NCI-H69 (cell line): ENCODE results near the gene UBN1.
A peak's percentile ranks its signal among the peaks of the same experiment; 100 is the strongest.
"Not testable (repeated sequence)": the region's sequence is repeated elsewhere in the genome, so short reads cannot be mapped to it uniquely, and the experiment has no call there.

Experiments
- DNase-seq: peaks from one replicate; lab custom pipeline; 2025; lab: John Stamatoyannopoulos, UW

The UBN1 gene

DNA sequence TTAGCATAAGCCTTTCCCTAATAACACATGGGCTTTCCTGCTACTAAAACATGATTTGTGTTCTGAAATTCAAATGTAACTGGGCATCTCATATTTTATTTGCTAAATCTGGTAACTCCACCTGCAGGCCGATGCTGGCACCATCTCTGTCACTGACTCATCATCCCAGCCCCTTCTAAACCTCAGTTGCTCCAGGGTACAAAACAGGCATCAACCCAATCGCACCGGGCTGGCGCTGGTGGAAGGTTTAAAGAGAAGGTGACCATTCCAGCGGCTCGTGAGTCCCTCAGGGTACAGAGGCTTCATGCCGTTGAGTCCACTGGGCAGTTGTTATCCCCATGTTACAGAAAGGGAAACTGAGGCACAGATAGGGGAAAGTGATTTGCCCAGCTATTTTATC is 62.5 kb downstream of the UBN1 start:
- DNase-seq = no peak

DNA sequence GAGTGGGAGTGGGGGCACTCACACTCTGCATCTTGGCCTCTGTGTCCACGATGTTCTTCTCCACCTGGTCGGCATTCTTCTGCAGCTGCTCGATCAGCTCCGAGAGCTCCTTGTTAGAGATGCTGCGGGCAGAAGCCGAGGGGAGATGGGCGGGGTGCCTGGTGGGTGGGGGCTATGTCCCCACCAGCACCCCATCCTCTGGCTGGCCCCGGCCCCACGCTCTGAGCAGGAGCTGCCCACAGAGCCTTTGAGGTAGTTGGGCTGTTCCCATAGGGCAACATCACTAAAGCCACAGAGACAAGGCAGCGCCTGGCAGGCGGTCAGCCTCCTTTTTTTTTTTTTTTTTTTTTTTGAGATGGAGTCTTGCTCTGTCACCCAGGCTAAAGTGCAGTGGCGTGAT is 63.5 kb downstream of the UBN1 start:
- DNase-seq = no peak

DNA sequence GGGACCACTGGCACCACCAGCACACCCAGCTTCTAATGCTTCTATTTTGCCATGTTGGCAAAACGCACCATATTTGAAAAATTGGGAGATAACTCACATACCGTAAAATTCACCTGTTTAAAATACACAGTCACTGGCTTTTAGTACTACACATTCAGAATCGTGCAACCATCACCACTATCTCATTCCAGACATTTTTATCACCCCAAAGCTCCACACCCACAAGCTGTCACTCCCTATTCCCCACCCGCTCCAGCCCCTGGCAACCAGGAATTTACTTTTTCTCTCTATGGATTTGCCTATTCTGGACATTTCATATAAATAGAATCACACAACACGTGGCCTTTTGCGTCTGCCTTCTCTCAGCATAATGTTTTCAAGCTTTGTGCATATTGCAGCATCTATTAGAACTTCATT is 64.7 kb downstream of the UBN1 start:
- no peak for DNase-seq

DNA sequence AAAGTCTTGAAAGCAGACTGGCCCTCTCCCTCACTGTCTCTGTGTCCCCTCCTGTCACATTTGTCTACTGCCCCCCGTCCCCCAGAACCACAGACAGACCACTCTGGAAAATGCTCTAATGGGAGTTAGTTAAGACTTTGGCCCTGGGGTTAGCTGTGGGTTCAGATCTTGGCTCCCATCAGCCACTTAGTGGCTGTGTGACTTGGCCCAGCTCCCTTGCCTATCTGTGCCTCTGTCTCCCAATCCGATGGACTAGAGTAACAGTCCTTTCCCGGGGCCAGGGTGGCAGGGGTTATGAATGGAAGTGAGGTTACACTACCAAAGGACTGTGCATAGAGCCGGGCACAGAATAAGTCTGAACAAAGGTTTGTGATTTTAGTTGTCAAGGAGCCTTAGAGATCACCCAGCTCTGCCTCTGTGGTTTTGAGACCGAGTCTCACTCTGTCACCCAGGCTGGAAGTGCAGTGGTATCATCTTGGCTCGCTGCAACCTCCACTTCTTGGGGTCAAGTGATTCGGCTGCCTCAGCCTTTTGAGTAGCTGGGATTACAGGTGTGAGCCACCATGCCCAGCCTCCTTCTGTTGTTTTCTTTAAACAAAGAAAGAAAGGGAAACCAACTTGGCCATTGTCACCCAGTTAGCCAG is 66.0 kb downstream of the UBN1 start:
- no peak for DNase-seq

DNA sequence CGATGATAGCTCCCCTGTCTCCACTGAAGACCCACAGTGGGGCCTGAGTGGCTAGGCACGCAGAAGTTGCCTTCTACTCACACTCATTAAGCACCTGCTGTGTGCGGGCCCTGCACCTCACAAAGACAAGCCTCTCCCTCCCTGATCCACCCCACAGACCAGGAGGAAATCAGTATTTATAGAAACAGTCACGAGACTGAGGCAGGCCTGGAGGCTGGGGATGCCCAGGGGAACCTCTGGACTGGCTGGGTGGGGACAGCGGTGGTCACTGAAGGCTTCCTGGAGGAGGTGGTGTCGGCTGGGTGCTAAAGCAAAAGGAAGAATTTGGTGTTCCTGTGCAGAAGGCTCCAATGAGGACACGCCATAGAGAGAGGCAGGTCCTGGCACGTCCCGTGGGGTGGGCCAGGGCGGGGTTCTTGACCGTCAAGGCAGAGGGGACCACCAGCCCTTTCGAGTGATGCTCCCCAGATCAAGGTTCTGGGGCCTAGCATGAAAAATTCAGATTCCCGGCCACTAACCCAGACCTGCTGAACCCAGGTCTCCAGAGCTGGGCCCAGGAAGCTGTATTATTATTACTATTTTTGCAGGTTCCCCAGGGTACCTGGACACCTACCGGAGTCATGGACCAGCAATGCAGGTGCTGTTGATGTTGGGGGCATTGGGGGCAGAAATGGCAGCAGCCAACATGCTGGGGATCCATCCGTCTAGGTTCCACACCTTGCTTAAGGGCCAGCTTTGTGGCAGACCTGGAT is 66.7 kb downstream of the UBN1 start:
- no peak for DNase-seq

DNA sequence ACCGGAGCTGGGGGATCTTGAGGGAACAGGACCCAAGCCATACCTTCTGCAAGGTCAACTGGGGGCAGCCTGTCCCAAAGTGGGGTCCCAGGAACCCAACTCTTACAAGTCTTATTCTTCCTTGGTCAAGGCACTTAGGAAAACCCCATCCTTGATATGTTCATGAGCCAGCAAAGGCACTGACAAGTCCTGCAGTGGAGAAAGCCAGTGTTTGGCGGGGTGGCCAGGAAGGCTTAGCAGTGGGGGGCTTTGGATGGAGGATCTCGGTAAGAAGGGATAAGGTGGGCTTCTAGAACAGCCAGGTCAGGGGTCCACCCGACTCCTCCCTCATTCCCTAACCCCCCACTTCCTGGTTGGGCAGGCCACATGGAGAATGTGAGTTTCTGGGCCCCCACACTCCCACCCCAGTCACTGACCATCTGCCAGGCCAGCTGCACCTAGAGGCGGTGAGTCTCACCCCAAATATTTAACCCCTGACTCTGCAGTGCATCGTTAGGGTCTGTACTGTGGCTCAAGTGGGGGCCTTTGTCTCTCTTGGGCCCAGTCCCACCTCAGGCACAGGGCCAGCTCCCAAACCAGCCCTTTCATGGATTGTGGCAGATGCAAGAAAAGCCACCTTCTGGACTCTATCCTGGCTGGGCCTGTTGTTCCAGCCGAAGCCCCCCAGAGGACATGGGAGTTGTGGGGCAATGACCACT is 67.4 kb downstream of the UBN1 start:
- no peak for DNase-seq

DNA sequence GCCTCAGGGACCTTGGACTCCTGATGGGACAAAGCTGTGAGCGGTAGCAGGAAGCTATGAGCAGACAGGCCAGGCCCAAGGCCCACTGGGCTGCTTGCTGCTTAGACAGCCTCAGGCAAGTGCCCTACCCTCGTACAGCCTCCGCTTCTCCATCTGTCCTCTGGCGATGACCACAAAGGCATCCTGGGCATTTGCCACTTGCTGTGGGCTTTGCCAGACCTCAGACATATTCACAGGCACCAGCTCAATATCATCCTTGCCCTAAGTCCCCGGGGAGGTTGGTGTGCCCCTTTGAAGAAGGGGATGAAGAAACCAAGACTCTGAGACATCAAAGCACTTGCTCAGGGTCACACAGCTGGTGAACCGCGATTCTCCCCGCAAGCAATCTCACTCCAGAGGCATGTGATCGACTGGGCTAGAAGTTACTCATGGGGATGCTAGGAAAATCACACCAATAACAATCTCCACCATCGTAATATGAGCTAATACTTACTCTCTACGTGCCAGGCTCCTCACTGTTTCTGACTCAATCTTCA is 68.0 kb downstream of the UBN1 start:
- no peak for DNase-seq

DNA sequence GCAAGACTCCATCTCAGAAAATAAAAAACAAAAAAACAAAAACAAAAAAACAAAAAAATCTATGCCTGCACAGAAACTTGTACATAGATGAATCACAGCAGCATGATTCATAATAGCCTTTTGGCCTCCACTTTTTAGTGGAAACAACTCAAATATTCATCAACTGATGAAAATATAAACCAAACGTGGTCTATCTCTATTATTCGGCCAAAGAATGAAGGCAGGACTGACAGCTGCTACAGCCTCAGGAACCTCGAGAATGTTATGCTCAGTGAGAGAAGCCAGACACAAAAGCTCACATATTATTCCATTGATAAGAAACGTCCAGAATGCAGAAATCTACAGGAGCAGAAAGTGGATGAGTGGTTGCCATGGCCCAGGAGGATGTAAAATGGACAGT is 69.8 kb downstream of the UBN1 start:
- no peak for DNase-seq

DNA sequence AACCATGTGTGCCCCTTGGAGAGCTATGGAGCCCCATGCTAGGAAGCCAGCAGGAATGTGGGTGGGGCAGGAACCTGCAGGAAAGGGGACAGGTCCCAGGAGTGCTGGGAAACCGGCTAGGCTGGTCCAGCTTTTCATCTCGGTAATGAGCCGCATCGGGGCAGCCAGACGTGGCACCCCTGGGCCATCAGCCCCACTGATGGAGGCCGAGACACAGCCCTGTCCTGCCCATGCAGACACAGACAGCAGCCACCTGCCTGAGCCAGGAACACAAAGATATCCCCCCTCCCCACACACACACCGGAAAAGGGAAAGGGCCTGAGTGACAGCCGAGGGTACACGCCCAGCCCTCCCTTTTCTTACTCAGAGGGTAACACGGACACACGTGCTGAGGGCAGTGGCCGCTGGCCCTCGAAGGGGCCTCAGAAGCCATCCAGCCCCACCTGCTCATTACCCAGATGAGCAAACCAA is 71.5 kb downstream of the UBN1 start:
- DNase-seq = peak; percentile 49

DNA sequence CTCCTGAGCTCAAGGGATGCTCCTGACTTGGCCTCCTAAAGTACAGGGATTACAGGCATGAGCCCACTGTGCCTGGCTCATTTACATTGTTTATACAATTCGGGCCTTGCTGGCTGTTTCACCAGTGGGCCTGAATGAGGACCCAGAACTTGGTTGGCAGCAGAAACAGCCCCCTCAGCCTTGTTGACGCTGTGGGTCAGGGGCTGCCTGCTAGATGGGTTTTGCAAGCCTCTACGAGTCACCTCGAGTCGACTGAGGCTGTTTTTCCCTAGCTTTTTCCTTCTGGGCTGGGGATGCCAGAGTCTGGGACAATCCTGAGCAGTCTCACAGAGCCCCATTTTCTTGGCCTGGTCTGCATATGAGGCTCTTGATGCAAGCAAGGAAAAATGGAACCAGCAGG is 73.5 kb downstream of the UBN1 start:
- no peak for DNase-seq

DNA sequence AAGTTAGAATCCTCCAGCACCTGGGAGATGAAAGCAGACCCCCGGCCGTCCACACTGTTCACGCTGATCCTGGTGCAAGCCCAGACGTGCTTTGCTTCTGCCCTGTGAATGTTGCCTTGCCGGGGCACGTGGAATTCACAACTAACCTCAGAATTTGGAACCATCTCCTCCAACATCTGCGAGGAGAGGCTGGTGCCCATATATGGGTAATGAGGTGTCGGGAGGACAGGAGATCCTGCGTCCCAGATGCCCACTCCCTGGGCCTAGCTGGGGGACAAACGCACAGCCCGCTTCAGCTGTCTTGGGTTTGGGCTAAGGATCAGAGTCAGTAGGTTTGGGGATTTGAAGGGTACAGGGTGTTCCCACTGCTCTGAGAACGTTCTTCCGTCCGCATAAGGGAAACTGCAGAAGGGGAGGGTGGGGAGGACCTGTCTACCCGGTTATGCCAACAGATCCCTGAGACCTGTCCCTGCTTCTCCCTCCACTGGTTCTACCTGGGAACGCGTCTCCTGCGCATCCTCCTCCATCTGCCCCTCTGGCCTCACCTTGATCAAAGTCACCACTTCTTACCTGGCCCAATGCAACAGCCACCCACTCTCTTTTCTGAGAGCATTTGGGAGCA is 75.6 kb downstream of the UBN1 start:
- DNase-seq = no peak

DNA sequence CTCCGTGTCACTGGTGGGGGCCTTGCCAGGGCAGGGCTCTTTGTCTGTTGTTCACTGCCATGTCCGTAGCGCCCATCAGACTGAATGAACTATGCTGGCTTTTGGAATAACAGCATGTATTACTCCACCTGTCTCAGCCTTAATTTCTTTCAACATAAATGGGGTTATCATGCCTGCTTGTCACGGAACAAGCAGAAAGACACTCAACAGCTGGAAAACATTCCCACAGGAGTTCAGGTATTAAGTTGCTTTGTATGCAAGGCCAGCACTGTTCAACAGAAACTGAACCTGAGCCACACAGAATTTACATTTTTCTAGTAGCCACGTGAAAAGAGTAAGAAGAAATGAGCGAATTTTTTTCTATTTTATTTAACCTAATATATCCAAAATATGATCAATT is 76.6 kb downstream of the UBN1 start:
- DNase-seq = no peak

DNA sequence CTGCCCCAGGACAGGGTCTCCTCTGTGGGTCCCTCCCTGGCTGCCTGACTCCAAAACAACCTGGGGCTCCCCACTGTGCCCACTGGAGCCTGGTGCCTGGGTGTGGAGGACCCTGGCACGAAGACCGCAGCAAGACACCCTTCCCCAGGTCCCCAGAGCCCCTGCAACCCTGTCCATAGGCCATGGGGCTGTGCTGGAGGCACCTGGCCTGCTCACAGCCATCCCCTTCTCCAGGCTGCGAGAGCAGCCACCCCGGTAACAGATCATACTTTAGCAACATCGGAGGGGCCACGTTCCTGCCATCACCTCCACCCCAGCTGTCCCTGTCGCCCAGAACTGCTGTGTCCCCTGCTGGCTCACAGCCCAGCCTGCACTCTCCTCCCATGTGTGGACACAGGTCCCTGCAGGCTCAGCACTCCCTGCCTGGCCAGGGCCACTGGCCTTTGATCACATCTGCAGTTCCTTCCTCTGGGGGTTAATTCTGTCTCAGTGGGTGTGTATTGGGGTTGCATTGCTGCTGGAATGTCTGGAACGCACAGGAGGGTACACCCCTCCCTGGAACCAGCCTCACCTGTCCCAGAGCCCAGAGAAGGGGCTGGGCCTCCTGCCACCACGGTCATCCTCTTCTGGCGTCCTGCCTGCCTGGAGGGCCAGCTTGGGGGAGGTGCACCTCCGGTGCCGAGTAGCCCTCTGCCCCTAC is 77.5 kb downstream of the UBN1 start:
- DNase-seq = no peak

DNA sequence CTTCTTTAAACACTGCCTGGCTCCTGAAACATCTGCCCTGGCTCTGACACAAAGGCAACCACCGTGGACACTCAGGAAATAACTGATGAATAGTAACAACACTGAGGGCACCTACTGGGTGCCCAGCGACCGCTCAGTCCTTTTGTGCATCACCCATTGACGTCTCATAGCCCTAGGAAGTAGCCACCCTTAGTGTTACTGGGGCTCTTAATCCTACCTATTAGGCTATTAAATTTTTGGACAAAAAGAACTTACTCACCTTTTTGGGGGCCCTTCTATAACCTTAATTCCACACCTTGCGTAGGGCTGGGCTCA is 78.0 kb downstream of the UBN1 start:
- DNase-seq = no peak

DNA sequence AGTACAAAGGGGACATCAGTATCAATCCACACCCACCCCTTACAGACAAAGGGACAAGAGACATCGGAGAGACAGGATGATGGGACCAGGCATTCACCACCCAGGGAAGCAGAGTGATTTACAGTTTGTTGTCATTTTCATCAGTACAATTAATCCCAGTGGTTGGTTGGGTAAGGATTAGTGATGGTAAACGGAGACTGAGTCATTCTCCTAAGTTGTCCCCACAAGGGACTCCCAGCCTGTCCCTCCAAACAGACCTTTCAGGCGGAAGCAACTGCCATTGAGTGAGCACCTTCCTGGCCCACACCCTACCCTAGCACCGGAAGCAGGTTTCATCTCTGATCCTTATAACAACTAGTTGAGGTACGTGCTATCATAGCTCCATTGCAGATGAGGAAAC is 78.5 kb downstream of the UBN1 start:
- DNase-seq = no peak

DNA sequence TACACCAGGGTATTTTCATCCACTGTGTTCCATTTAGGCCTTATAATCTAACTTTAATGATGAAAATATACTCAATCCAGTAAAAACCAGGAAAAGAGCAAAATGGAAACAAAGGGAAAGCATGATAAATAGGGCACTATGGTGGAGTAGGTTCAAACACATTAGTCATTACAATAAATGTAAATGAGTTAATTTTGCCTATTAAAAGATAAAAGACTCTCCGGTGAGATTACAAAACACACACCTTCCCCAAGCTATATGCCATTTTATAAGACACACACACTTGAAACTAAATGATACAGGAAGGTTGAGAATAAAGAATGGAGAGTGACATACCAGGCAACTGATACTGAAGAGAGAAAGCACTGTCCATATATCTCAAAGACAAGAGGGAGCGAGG is 79.6 kb downstream of the UBN1 start:
- DNase-seq = no peak

DNA sequence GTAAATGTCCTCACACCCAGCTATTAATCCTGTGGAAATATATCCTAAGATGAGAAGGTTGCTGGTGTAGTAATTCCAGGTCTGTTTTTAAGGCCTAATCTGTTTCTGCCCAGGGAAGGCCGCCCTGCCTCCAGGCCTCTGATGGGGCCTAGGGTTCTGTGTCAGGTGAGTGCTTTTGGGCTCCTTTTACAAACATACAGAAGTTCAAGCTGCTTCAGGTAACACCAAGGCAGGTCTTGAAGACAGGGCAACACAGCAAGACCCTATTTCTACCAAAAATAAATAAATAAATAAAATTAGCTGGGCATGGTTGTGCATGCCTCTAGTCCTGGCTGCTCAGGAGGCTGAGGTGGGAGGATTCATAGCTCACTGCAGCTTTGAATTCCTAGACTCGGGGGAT is 80.4 kb downstream of the UBN1 start:
- no peak for DNase-seq

DNA sequence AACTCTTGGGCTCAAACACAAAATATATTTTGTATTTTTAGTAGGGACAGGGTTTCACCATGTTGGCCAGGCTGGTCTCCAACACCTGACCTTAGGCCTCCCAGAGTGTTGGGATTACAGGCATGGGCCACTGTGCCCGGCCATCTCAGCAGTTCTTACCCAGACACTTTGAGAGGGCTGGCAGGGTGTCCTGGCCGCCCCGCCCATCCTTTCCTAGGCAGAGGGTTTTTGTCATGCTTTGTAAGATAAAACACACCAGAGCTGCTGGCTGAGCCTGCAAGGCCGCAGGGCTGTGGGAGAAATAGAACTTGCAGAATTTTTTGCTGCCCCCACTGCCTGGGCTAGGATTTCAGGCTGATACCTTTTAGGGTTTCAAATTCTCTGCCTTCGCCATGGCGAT is 80.9 kb downstream of the UBN1 start:
- DNase-seq = no peak

DNA sequence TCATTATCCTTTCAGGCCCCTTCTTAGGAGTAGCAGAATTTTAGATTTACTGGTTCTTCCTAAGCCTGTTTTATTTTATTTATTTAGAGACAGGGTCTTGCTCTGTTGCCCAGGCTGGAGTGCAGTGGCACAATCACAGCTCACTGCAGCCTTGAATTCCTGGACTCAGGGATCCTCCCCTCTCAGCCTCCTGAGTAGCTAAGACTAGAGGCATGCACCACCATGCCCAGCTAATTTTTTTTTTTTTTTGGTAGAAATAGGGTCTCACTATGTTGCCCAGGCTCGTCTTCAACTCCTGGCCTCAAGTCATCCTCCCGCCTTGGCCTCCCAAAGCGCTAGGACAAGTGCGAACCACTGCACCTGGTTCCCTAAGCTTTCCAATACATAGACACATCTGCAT is 82.3 kb downstream of the UBN1 start:
- DNase-seq = not testable (repeated sequence)

DNA sequence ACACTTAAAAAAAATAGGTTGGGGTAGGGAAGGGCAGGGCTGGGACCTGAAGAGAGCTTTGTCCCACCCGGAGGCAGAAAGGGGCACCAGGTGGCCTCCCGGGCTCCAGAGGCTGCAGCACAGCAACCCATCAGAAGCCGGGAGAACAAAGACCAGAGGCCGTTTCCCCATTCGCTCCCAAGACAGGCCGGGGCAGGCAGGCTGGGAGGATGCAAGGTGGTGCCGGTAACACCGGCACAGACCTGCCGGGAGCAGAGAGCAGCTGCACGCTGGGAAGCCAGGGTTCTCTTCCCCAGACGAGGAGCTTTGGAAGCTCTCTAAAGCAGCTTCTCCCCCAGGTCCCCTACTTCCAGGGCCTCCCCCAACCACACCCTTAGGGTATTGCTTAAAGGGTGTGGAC is 84.1 kb downstream of the UBN1 start:
- no peak for DNase-seq
